HCEC 1CT (cell line): ENCODE measurements around the gene RPAP3.
"Not testable (repeated sequence)": the region's sequence is repeated elsewhere in the genome, so short reads cannot be mapped to it uniquely, and the experiment has no call there.

Source experiments
- DNase-seq: peaks from one replicate; pipeline ENCODE4 v3.0.0-alpha.2; 2017

Gene RPAP3

GRCh38 chr12:47652521-47653234 is 53.2 kb downstream of the RPAP3 start:
- no peak for DNase-seq

GRCh38 chr12:47651368-47652254 is 54.2 kb downstream of the RPAP3 start:
- DNase-seq: peak; percentile 75

GRCh38 chr12:47650469-47650868 is 55.4 kb downstream of the RPAP3 start:
- peak; percentile 23 for DNase-seq

- DNase-seq: no peak
Measured at GRCh38 chr12:47649381-47649780, 56.4 kb downstream of the RPAP3 start.

- DNase-seq: no peak
Measured at GRCh38 chr12:47648056-47648579, 57.7 kb downstream of the RPAP3 start.

- not testable (repeated sequence) for DNase-seq
Measured at GRCh38 chr12:47642310-47642709, 63.5 kb downstream of the RPAP3 start.

- DNase-seq: peak; percentile 7
Measured at GRCh38 chr12:47636908-47637780, 68.7 kb downstream of the RPAP3 start.

- not testable (repeated sequence) for DNase-seq
Measured at GRCh38 chr12:47635770-47636169, 70.1 kb downstream of the RPAP3 start.

GRCh38 chr12:47634127-47634526 is 71.7 kb downstream of the RPAP3 start:
- no peak for DNase-seq

- DNase-seq: no peak
Measured at GRCh38 chr12:47621960-47622359, 83.9 kb downstream of the RPAP3 start.

- no peak for DNase-seq
Measured at GRCh38 chr12:47617476-47617875, 88.4 kb downstream of the RPAP3 start.

- DNase-seq: no peak
Measured at GRCh38 chr12:47616440-47616839, 89.4 kb downstream of the RPAP3 start.

- DNase-seq: no peak
Measured at GRCh38 chr12:47615711-47616110, 90.1 kb downstream of the RPAP3 start.

- no peak for DNase-seq
Measured at GRCh38 chr12:47614521-47614920, 91.3 kb downstream of the RPAP3 start.

- DNase-seq: no peak
Measured at GRCh38 chr12:47612953-47613352, 92.9 kb downstream of the RPAP3 start.

- no peak for DNase-seq
Measured at GRCh38 chr12:47611906-47612305, 93.9 kb downstream of the RPAP3 start.
